Measurements from ENCODE around the gene SYNRG.
A peak's percentile ranks its signal among the peaks of the same experiment; 100 is the strongest.

Gene SYNRG

DNA sequence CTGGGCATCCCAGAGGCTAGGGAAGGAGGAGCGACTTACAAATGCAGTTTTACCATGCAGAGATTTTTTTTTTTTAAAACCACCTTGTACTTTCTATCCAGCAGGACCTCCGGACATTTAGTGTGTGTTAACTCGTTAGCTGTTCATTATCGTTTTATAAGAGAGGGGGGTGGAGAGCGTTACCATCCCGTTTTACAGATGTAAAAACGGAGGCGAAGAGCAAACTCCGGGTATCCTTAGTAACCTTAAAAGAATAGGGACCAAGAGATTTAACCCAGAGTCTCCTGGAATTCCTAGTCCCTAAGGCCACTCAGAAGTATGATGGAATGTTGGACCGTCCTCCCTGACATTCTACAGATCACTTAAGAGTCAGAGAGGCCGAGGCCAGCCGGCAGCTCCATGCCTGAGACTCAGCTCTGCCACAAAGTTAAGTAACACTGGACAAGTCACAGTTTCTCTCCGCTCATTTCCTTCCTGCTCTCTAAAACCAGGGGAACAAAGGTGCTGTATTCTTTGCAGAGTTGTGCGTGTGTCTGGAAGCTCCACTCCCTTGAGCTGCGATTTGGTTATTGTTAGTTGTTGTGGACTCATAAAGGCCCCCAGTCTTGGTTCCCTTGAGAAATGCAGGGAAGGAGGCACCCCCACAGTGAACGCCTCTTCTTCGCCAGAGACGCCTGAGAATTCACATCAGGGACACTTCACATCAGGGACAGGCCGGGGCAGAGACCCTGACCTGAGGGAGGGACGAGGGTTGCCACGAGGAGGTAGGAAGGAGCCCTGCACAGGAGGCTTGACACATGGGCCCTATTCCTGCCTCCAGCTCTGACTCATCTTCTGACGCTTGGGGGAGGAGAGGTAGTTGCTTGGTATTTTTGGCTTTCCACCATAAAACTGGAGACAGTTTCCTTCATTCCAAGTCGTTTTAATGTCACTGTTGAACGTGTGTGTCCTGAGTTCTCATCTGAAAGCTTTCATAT lies 118.3 kb downstream of the SYNRG start:
- peak overlapping the region; percentile 99 for H3K4me3 ChIP-seq (ENCODE audit: low read length)
- no peak for TF ChIP-seq ZNF274 (IDR thresholded peaks at IDR 0.05; ENCODE audit: low read depth, low read length)

DNA sequence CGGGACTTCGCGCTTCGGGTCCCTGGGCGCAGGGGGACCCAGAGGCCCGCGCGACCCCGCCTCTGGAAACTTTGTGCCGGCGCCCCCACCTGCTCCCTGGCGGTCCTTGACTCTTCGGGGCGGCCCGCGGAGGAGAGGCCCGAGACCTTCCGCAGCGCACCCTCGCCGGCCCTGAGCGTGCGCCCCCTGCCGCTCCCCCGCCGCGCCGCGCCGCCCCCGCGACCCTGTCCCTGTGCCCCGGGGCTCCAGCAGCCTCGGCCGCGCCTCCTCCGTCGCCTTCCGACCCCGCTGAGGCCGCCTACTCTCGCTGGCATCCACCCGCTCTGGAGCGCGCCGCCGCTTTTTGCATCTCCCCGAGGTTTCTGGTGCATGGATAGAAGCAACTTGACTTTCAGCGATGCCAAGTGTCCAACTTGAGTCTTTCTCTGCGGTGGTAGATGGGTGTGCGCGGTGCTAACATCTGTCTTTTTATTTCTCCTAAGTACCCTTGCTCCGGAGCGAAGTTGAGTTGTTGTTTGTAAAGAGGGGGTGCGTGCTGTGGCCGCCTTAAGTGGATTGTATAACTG lies 119.1 kb downstream of the SYNRG start:
- no peak for TF ChIP-seq ZNF274 (IDR thresholded peaks at IDR 0.05; ENCODE audit: low read depth, low read length)
- peak overlapping the region; percentile 99 for H3K4me3 ChIP-seq (ENCODE audit: low read length)

DNA sequence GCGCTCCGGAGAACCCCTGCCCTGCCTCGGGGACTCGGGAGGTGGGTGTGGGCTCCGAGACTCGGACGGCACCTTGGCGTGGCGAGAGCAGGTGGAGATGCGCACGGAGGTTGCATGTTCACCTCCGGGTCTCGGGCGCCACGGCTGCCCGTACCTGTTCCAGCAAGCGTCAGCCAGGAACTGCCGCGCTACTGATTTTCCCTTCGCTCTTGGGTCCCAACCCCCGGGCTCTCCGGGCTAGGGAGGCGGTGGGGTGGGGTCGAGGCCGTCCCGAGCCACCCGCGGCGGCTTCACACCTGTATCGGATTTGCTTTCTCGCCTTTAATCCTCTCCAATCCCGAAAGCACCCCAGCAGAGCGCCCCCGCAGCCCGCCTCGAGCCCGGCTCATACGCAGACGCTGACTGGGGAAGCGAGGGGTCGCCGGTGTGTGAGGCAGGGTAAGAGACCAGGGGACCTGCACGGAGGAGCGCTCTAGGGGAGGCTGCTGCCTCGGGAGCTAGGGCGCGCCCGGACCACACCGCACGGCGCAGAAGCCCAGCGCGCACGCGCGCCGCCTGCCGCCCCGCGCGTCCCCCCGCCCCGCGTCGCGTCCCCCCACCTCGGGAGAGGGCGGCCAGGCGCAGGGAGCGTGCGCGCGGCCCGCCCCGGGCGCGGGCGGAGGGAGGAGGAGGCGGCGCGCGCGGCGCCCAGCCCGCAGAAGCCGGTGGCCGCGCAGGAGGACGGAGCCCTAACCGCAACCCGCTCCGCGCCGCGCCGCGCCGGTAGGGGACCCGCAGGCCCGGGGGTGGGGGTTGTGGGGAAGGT lies 119.8 kb downstream of the SYNRG start, which contains the start of gene DUSP14:
DUSP14 (plus strand) TSS at position 695 of the 805 bp plus-strand sequence. CDS start 22,382 bp downstream, outside the sequence.
- TF ChIP-seq ZNF274 (IDR thresholded peaks at IDR 0.05; ENCODE audit: low read depth, low read length): no peak

DNA sequence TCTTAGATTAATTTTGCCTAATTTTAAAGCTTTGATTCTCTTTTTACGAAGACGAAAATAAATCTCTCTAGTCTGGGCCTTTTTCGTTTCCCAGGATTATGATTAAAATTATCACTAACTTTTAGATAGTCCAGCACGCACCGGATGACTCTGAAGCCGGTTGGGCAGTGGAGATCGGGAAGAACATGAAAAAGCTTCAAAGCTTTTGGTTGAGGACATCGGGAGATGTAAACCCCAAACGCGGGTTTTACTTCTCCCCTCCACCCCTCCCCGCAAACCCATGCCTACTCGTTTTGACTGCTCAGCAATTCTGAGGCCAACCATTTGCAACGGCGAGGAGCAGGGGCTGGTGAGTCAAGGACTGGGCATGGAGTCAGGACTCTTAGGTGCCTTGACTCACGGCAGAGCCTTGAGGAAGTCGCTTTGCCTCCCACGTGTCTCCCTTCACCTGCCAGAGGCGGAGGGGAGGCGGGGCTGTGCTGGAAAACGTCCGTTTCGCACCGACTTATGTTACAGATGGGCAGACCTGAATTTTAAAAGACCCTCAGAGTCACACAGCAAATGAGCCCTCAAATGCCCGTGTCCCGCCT lies 120.5 kb downstream of the SYNRG start:
- TF ChIP-seq ZNF274 (IDR thresholded peaks at IDR 0.05; ENCODE audit: low read depth, low read length): no peak
- H3K4me3 ChIP-seq (ENCODE audit: low read length): peak overlapping the region; percentile 66

More for the DNA sequence above, 119.8 kb downstream of the SYNRG start, which contains the start of gene DUSP14:
- peak within 1 kb of the TSS; percentile 99 for H3K4me3 ChIP-seq (ENCODE audit: low read length)

DNA sequence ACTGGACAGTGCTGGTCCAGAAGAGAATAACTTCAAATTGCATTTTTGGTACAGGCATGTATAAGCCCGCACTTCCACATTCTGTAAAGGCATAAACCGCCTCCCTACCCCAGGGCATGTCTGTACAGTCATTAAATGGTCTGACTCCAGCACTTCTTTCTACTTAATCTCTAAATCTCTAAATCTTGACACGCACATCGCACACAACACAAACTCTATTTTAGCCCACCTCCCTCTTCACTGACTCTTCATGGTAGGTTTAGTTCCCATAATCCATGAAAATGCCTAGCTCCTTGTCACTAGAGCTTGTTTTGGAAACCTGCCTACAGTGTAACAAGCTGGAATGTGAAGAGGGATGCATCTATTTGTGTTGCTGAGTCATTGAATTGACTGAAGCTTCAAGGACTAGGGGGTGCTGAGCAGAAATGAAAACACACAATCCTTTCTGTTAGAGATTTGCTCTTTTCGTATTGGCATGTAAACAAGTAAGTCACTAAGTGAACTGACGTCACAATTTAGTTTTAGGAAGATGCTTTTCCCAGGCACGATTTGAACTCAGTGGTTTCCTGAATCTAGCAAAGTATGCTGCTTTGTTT lies 121.1 kb downstream of the SYNRG start:
- no peak overlapping the region for H3K4me3 ChIP-seq (ENCODE audit: low read length)

DNA sequence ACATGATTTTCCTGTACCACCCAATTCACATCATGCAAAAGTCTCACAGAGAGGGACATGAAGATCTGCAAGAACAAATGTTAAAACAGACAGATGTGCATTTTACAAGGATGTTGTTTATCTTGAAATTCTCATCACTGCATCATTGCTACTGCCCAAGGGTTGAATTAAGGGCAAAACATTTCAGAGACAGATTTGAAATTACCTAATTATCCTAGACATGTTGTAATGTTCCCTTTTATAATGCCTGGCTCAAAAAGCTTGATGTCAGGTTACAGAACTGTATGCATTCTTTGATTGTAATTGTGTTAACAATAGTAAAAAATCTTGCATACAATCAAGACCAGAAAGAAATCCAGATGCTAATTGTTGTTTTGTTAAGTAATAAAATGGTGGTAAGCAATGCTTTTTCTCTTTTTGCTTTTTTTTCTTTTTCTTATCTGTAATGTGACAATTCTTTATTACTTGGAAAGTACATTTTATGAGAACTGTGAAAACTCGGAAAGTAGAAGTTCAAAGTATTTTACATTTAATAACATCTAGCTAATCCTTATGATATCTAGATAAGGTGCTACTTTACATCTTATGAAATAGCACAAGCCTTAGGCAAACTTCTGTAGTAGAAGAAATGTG lies 123.2 kb downstream of the SYNRG start:
- TF ChIP-seq ZNF274 (IDR thresholded peaks at IDR 0.05; ENCODE audit: low read depth, low read length): no peak

More for the DNA sequence above, 121.1 kb downstream of the SYNRG start:
- no peak for TF ChIP-seq ZNF274 (IDR thresholded peaks at IDR 0.05; ENCODE audit: low read depth, low read length)

DNA sequence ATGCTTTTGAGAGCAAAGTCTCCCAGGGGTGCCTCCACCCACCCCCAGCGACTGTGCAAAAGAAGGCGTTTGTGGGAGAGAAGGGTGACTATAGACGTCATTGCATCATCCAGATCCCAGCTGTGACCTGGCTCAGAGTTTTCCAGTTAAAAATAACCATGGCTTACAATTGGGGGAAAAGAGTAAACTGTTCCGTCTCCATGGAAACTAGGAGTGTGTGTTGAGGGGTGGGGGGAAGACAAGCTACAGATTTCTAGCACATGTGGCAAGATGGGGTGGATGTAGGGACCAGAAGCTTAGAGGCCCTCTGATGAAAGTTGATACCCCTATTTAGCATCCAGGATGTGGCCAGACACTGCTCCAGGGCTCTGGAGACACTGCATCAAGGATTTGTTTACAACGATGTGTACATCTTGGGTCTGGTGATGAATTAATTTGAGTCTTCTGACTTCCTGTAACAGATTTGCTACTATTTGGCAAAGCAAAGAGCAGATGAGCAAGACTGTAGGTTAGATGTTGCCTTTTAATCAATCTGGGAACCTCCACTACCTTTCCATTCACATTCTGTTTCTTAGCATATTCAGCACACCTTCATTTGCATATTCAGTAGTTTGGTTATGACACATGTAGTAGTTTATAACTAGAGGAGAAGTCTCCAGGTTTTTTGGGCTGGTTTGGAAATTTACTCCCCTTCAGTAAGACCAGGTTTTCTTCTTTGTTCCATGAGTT lies 125.7 kb downstream of the SYNRG start:
- no peak for TF ChIP-seq ZNF274 (IDR thresholded peaks at IDR 0.05; ENCODE audit: low read depth, low read length)
- no peak overlapping the region for H3K4me3 ChIP-seq (ENCODE audit: low read length)

More for the DNA sequence above, 123.2 kb downstream of the SYNRG start:
- no peak overlapping the region for H3K4me3 ChIP-seq (ENCODE audit: low read length)

DNA sequence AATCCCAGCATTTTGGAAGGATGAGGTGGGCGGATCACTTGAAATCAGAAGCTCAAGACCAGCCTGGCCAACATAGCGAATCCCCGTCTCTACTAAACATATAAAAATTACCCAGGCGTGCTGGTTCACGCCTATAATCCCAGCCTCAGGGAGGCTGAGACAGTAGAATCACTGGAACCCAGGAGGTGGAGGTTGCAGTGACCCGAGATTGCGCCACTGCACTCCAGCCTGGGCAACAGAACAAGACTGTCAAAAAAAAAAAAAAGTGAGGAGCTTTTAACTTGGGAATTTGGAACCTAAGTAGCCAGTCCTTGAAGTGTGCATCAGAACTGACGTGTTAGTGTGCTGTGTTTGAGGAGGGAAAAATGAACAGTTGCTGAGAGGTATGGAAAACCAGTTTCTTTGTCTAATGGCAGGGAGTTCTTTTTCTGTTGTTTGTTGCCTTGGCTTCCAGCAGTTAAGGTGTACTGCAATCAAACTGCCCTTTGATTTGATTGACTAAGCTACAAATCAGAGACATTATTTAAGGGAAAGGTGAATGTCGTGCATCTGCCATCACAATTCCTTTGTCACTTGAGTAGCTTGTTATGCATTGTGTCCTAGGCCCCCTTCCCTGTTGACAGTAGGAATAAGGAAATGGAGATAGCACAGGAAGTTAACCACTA lies 128.1 kb downstream of the SYNRG start:
- no peak for TF ChIP-seq ZNF274 (IDR thresholded peaks at IDR 0.05; ENCODE audit: low read depth, low read length)
- no peak overlapping the region for H3K4me3 ChIP-seq (ENCODE audit: low read length)

DNA sequence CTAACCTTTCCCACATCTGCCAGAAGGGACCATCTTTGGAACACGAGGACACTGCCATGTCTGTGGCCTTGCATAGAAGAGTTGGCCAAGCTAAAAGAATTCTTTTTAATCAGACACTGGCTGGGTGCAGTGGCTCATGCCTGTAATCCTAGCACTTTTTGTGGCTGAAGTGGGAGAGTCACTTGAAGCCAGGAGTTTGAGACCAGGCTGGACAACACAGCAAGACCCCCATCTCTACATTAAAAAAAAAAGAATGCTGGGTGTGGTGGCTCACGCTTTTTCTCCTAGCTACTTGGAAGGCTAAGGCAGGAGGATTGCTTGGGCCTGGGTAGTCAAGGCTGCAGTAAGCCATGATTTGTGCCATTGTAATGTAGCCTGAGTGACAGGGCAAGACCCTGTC lies 128.8 kb downstream of the SYNRG start:
- no peak for TF ChIP-seq ZNF274 (IDR thresholded peaks at IDR 0.05; ENCODE audit: low read depth, low read length)
- no peak overlapping the region for H3K4me3 ChIP-seq (ENCODE audit: low read length)

DNA sequence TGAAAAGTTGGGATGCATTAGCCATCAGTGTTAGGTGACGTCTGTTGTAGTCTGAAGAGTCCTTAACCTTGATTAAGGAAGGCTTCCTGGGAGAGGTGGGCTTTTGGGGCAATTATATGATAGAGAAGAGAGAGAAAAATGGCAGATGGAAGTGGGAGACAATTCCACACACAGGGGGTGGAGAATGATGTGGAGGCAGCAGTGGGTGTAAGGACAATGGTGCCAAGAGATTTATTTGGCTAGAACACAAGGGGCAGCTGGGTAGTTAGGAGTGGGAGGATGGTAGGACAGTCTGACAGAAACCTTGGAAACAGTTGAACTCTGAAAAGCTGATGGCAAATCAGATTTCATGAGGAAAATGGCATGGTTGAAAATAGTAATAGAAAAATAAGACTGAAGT lies 130.2 kb downstream of the SYNRG start:
- H3K4me3 ChIP-seq (ENCODE audit: low read length): no peak overlapping the region
- TF ChIP-seq ZNF274 (IDR thresholded peaks at IDR 0.05; ENCODE audit: low read depth, low read length): no peak

DNA sequence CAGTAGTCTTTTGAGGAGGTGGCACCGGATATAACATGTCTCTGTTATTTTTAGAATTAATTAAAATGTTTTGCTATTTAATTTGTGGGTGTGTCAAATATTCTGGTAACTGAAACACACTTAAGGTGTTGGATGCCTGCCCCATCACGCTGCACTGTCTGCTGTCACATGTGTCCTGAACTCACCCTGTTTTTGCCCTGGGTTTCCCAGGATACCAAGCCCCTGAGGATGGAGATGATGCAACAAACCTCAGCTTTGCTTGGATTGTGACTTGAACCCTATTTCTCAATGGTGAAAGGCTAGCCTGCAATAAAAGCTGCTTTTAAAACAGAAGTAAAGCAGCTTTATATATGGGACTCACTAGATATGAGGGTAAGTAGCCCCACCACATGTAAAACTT lies 131.0 kb downstream of the SYNRG start:
- H3K4me3 ChIP-seq (ENCODE audit: low read length): no peak overlapping the region
- no peak for TF ChIP-seq ZNF274 (IDR thresholded peaks at IDR 0.05; ENCODE audit: low read depth, low read length)
